Measurements from ENCODE around the gene KIR2DL3.

GRCh38 chr19:54738715-54739114 is 402 bp downstream of the KIR2DL3 start:
- TF ChIP-seq POLR2A (IDR thresholded peaks at IDR 0.05; ENCODE audit: low read depth, low read length) (no peak), POLR2AphosphoS5 (IDR thresholded peaks at IDR 0.05; ENCODE audit: low read depth, low read length) (no peak), PAX5 (IDR thresholded peaks at IDR 0.05; ENCODE audit: insufficient read depth, low read length, severe bottlenecking) (no peak), TAF1 (IDR thresholded peaks at IDR 0.05; ENCODE audit: low read depth, low read length) (no peak), SPI1 (IDR thresholded peaks at IDR 0.05; ENCODE audit: low read depth, low read length) (no peak)

Data from GM12891 (cell line).